Panc1 (cell line): Measurements from ENCODE around the gene FBXW8. TPM values are rescaled to one million over a fixed set of nuclear protein-coding genes. Genes with fewer than 3 reads are reported as not detected.

ENCODE experiments used
- ATAC-seq: fragments of 200-7000 bp; cut with Tn5 transposase; 2 replicates; pipeline ENCODE4 v1.9.1; 2020; ENCODE audit warnings: mild to moderate bottlenecking, moderate library complexity
- BruUV-seq: library from RNA; stranded (reverse); fragments of 400-500 nt; replicated peaks from 2 replicates; lab custom pipeline; 2021; lab: Mats Ljungman, UMichigan
- CTCF ChIA-PET: fragments of 300-600 bp; sonication (Branson Sonifier 250); formaldehyde crosslinking; loops from one replicate; lab custom pipeline; 2022; ENCODE audit warnings: antibody characterized with exemption; lab: Charles Lee
- POLR2A ChIA-PET: fragments of 300-600 bp; sonication (Branson Sonifier 250); formaldehyde crosslinking; loops from one replicate; lab custom pipeline; 2022; ENCODE audit warnings: antibody characterized with exemption; lab: Charles Lee
- DNase-seq: peaks from one replicate; pipeline ENCODE4 v3.0.0-alpha.2; 2010; ENCODE audit warnings: low read depth, low spot score
- H3K27ac ChIP-seq: 2 replicates; pipeline ENCODE4 v1.5.1; 2011; ENCODE audit warnings: mild to moderate bottlenecking, low read length, inconsistent platforms
- H3K27me3 ChIP-seq: fragments of 200-500 bp; sonication (Bioruptor generic); 2 replicates; pipeline ENCODE4 v1.6.0; 2014; ENCODE audit warnings: low read length, inconsistent platforms; ENCODE audit not compliant: control insufficient read depth, insufficient read depth
- H3K36me3 ChIP-seq: fragments of 200-500 bp; sonication (Bioruptor generic); 2 replicates; pipeline ENCODE4 v1.5.1; 2014; ENCODE audit warnings: inconsistent platforms, mild to moderate bottlenecking, low read length, moderate library complexity; ENCODE audit not compliant: control insufficient read depth, insufficient read depth
- H3K4me1 ChIP-seq: 2 replicates; pipeline ENCODE4 v1.5.1; 2011; ENCODE audit warnings: inconsistent platforms, mild to moderate bottlenecking, low read length, moderate library complexity; ENCODE audit not compliant: control insufficient read depth, insufficient read depth
- H3K4me3 ChIP-seq, 2 experiments: 2 replicates each; pipeline ENCODE4 v1.5.1; 2011 to 2012; ENCODE audit warnings: low read depth in 2 of 2, low read length in 2 of 2, mild to moderate bottlenecking in 2 of 2, inconsistent platforms in 1 of 2, moderate library complexity in 1 of 2
- H3K9me3 ChIP-seq: fragments of 200-500 bp; sonication (Bioruptor generic); 2 replicates; pipeline ENCODE4 v1.5.1; 2014; ENCODE audit warnings: low read depth, mild to moderate bottlenecking, inconsistent platforms, low read length, moderate library complexity; ENCODE audit not compliant: control insufficient read depth, insufficient read depth
- CTCF ChIP-seq: fragments of 450-650 bp; IDR thresholded peaks from 2 replicates; pipeline ENCODE4 v1.5.1; 2017; ENCODE audit warnings: mild to moderate bottlenecking
- POLR2AphosphoS5 ChIP-seq: IDR thresholded peaks from 2 replicates; pipeline ENCODE4 v1.6.1; 2012; ENCODE audit warnings: mild to moderate bottlenecking, low read depth, low read length, moderate library complexity
- REST ChIP-seq, 2 experiments: IDR thresholded peaks; 2 replicates each; pipeline ENCODE4 v1.6.1; 2011 to 2012; ENCODE audit warnings: low read depth in 2 of 2, control low read depth in 1 of 2, low read length in 1 of 2, mild to moderate bottlenecking in 1 of 2, moderate library complexity in 1 of 2; ENCODE audit not compliant: insufficient read depth in 1 of 2
- SIN3A ChIP-seq: IDR thresholded peaks from 2 replicates; pipeline ENCODE4 v1.6.1; 2012; ENCODE audit warnings: low read depth, mild to moderate bottlenecking, low read length, moderate library complexity, borderline replicate concordance; ENCODE audit not compliant: insufficient read depth
- TCF7L2 ChIP-seq: IDR thresholded peaks from 2 replicates; pipeline ENCODE4 v1.6.1; 2011; ENCODE audit warnings: mild to moderate bottlenecking, low read depth, low read length, inconsistent platforms
- in situ Hi-C: cut with HindIII; loops from 2 replicates; pipeline ENCODE4 v1.10.0; 2016; ENCODE audit warnings: low sequenced_read_pairs, low pct_unique_long_range_greater_than_20kb
- intact Hi-C: fragments of 100-400 bp; cut with micrococcal nuclease; formaldehyde crosslinking; loops from one replicate; pipeline ENCODE4 v1.10.0; 2022; ENCODE audit not compliant: unreplicated experiment
- total RNA-seq: library from RNA; stranded (reverse); gene quantifications from one replicate; pipeline ENCODE4 v1.2.1, GENCODE V29; 2021; ENCODE audit not compliant: unreplicated experiment

FBXW8 gene
- total RNA-seq, 1 experiment from 2014 or later: 18.0 TPM

GRCh38 chr12:117068492-117068891, 157.7 kb downstream of the FBXW8 start:
- DNase-seq (no peak), ATAC-seq (no peak)
- TF ChIP-seq POLR2AphosphoS5 (no peak), REST (IDR thresholded peaks at IDR 0.05; ENCODE audit: insufficient read depth in 1 of 2, low read depth in 2 of 2, low read length in 1 of 2) (no peak), CTCF (no peak), SIN3A (no peak), TCF7L2 (no peak)
- in situ Hi-C loops: no loop called here
- no peaks in the 10 kb centered on the region for H3K4me1 ChIP-seq
- no peaks in the 10 kb centered on the region for H3K27me3 ChIP-seq
- ChIA-PET CTCF (no interaction called here), POLR2A (no interaction called here)
- no peaks in the 10 kb centered on the region for H3K36me3 ChIP-seq
- BruUV-seq: no TSS peak
- intact Hi-C loops: no loop called here
- no peak overlapping the region for H3K4me3 ChIP-seq
- no peaks in the 10 kb centered on the region for H3K9me3 ChIP-seq
- no peak overlapping the region for H3K27ac ChIP-seq

GRCh38 chr12:117069101-117069797, 158.5 kb downstream of the FBXW8 start:
- ATAC-seq: no peak
- Histone ChIP-seq H3K27ac (no peak overlapping the region), H3K4me1 (no peaks in the 10 kb centered on the region), H3K9me3 (no peaks in the 10 kb centered on the region), H3K4me3 (no peak overlapping the region), H3K27me3 (no peaks in the 10 kb centered on the region), H3K36me3 (no peaks in the 10 kb centered on the region)
- DNase-seq: no peak
- ChIA-PET CTCF (no interaction called here), POLR2A (no interaction called here)
- no peak for TF ChIP-seq POLR2AphosphoS5
- BruUV-seq: no TSS peak
- in situ Hi-C loops: no loop called here
- intact Hi-C loops: no loop called here
